Neural crest cell (in vitro differentiated cells): ENCODE measurements around the gene PLXNB1. TPM values are rescaled to one million over a fixed set of nuclear protein-coding genes. Genes with fewer than 3 reads are reported as not detected.

Source experiments
- DNase-seq: peaks from one replicate; pipeline ENCODE4 v3.0.0; 2021; ENCODE audit warnings: low read depth, mixed read lengths, low spot score
- H3K27ac Mint-ChIP-seq: one replicate; pipeline ENCODE4 v1.8.0; 2021; ENCODE audit warnings: mild to moderate bottlenecking, mixed read lengths; ENCODE audit not compliant: unreplicated experiment
- H3K27me3 Mint-ChIP-seq: 2 replicates; pipeline ENCODE4 v1.8.0; 2021; ENCODE audit warnings: low read depth, mild to moderate bottlenecking, mixed read lengths
- H3K36me3 Mint-ChIP-seq: 2 replicates; pipeline ENCODE4 v1.8.0; 2021; ENCODE audit warnings: low read depth, mild to moderate bottlenecking, mixed read lengths
- H3K4me1 Mint-ChIP-seq: 2 replicates; pipeline ENCODE4 v1.8.0; 2021; ENCODE audit warnings: mixed read lengths
- H3K4me3 Mint-ChIP-seq: one replicate; pipeline ENCODE4 v1.8.0; 2021; ENCODE audit warnings: mild to moderate bottlenecking, mixed read lengths
- H3K9me3 Mint-ChIP-seq: 2 replicates; pipeline ENCODE4 v1.8.0; 2021; ENCODE audit warnings: mixed read lengths
- CTCF ChIP-seq: fragments of 200-600 bp; sonication (generic); conservative IDR thresholded peaks from 2 replicates; pipeline ENCODE4 v1.5.0; 2021; ENCODE audit warnings: antibody characterized with exemption, mild to moderate bottlenecking
- total RNA-seq: library from RNA; stranded (reverse); gene quantifications from 2 replicates; pipeline ENCODE4 v1.2.1, GENCODE V29; 2021

Gene PLXNB1
- total RNA-seq, 1 donor from 2014 or later = 180 TPM

DNA sequence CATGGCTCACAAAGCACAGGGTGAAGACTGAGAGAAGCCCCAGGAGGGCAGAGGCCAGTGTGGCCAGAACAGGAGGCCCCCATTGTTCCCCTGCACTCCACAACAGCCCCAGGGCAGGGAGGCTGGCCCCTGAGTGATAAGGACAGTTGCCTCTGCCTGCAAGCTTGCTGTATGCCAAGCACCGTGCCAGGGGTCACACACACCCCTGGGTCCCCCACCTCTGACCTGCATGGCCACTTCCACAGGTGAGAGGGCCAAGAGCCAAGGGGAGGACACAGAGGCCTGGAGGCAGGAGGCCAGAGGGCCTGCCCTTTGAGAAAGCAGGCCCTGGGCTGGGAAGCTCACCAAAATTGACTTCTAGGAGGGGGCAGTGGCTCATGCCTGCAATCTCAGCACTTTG, 40.4 kb upstream of the PLXNB1 start:
- Mint-ChIP-seq H3K4me1 (peaks cover 54% of the 10 kb centered on the region), H3K27ac (peak overlapping the region; percentile 86)

GRCh38 chr3:48469046-48469915, 39.4 kb upstream of the PLXNB1 start:
- no peaks in the 10 kb centered on the region for H3K36me3 Mint-ChIP-seq
- no peaks in the 10 kb centered on the region for H3K9me3 Mint-ChIP-seq
- H3K27ac Mint-ChIP-seq = peak overlapping the region; percentile 71
- DNase-seq = no peak
- H3K27me3 Mint-ChIP-seq = peaks cover 3% of the 10 kb centered on the region
- peaks cover 52% of the 10 kb centered on the region for H3K4me1 Mint-ChIP-seq
- H3K4me3 Mint-ChIP-seq = peak overlapping the region; percentile 75
- no peak for TF ChIP-seq CTCF

More for the DNA sequence above, 40.4 kb upstream of the PLXNB1 start:
- H3K9me3 Mint-ChIP-seq = no peaks in the 10 kb centered on the region
- peaks cover 3% of the 10 kb centered on the region for H3K27me3 Mint-ChIP-seq
- H3K36me3 Mint-ChIP-seq = no peaks in the 10 kb centered on the region
- peak overlapping the region; percentile 51 for H3K4me3 Mint-ChIP-seq
- no peak for DNase-seq
- TF ChIP-seq CTCF = no peak

- Mint-ChIP-seq H3K4me3 (peak overlapping the region; percentile 75), H3K36me3 (no peaks in the 10 kb centered on the region), H3K4me1 (peaks cover 47% of the 10 kb centered on the region), H3K27me3 (peaks cover 3% of the 10 kb centered on the region), H3K27ac (peak overlapping the region; percentile 52), H3K9me3 (no peaks in the 10 kb centered on the region)
- no peak for DNase-seq
- no peak for TF ChIP-seq CTCF
Measured at GRCh38 chr3:48468329-48468731, 38.4 kb upstream of the PLXNB1 start.

DNA sequence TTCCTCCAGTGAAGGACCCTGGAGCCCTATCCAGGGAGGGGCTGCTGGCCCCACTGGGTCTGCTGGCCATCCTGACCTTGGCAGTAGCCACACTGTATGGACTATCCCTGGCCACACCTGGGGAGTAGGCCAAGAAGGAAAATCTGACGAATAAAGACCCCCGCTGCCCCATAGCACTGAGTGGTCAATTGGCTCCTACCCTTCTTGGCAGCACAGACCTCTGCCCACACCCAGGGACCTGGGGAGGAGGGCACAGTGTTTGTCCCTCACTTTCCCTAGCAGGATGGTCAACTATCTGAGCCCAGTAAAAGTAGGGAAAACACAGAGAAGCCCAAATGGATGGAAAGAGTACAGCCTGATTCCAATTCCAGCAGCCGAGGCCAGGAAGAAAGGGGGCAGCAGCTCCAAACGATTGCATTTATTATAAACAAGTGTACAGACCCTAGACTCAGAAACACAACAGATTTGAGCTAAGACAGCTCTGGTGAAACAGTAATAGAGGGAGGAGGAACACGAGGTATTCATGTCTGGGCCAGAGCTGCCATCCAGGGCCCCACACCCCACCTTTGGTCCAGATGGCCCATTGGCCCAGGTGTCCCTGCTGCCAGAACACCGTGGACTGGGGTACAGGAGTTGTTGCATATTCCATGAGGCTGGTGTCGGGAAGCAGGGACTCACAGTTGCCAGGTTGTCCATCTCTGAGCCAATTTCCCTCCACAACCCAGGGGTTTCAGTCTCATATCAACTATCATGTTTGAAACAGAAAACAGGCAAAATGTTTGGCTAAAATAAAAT, 37.8 kb upstream of the PLXNB1 start:
- TF ChIP-seq CTCF = no peak
- Mint-ChIP-seq H3K4me3 (peak overlapping the region; percentile 35), H3K36me3 (no peaks in the 10 kb centered on the region), H3K9me3 (no peaks in the 10 kb centered on the region), H3K4me1 (peaks cover 41% of the 10 kb centered on the region), H3K27ac (peak overlapping the region; percentile 52), H3K27me3 (peaks cover 3% of the 10 kb centered on the region)
- no peak for DNase-seq

DNA sequence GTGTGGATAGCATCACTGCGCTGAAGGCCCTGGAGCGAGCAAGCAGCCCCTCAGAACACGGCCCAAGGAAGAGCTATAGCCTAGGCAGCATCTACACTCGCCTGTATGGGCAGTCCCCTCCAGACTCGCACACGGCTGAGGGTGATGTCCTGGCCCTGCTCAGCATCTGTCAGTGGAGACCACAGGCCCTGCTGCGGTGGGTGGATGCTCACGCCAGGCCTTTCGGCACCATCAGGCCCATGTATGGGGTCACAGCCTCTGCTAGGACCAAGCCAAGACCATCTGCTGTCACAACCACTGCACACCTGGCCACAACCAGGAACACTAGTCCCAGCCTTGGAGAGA, 37.2 kb upstream of the PLXNB1 start:
- H3K4me3 Mint-ChIP-seq = peak overlapping the region; percentile 91
- peaks cover 40% of the 10 kb centered on the region for H3K4me1 Mint-ChIP-seq
- DNase-seq = no peak
- peaks cover 3% of the 10 kb centered on the region for H3K27me3 Mint-ChIP-seq
- no peaks in the 10 kb centered on the region for H3K36me3 Mint-ChIP-seq
- peak overlapping the region; percentile 97 for H3K27ac Mint-ChIP-seq
- TF ChIP-seq CTCF = no peak
- no peaks in the 10 kb centered on the region for H3K9me3 Mint-ChIP-seq
